Omental fat pad (tissue), 4 donors: ENCODE data around the gene ALS2. TPM values are rescaled to one million over a fixed set of nuclear protein-coding genes. Genes with fewer than 3 reads are reported as not detected.

Experiments used
- ATAC-seq: fragments of 150-250 bp; one replicate; pipeline ENCODE4 v1.9.1; 2016; ENCODE audit warnings: mild to moderate bottlenecking, moderate library complexity; ENCODE audit not compliant: low FRiP score
- DNase-seq: peaks from one replicate; pipeline ENCODE4 v3.0.0-alpha.2; 2019; ENCODE audit warnings: low spot score
- total RNA-seq, 4 donors: library from RNA; depleted of rRNA; stranded (reverse); fragments of >200 nt; gene quantifications; one replicate each; pipeline ENCODE4 v1.1.0, GENCODE V29; 2016
- TF ChIP-seq, protein P1 (sequence below), 3 donors: fragments of 450-650 bp; IDR thresholded peaks; one replicate each; pipeline ENCODE4 v1.5.1; 2016 to 2017; ENCODE audit warnings: antibody characterized with exemption in 3 of 3, mild to moderate bottlenecking in 3 of 3, moderate library complexity in 2 of 3

ALS2 gene
- total RNA-seq, 4 donors from 2014 or later, result 13.6 to 20.4 (median 17.9) TPM

DNA sequence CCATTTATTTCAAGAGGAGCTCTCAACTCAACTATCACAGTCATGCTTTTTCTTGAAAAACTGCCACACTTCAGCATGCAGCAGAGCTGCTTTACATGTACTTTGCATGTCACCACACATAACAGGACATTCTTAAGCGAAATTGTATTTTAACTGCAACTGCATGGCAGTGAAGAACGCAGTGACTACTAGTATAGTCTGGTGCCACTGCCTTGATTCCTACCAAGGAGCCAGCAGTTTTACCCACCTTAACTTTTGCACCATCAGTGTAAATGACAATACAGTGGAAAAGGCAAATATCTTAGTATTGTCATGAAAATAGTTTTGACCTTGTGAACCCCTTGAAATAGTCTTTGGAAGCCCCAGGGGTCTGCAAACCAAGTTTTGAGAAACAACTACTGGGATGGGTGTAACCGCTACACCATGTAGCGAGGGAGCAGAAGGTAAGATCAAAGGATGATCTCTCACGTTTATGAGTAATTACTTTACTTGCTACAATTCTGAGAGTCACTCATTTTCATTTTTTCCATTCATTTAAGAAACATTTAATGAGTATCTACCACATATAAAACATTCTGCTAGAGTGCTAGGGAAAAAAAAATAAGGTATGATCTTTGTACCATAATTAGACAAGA lies 50.0 kb downstream of the ALS2 start:
- no peak for DNase-seq
- TF ChIP-seq, protein P1, sequence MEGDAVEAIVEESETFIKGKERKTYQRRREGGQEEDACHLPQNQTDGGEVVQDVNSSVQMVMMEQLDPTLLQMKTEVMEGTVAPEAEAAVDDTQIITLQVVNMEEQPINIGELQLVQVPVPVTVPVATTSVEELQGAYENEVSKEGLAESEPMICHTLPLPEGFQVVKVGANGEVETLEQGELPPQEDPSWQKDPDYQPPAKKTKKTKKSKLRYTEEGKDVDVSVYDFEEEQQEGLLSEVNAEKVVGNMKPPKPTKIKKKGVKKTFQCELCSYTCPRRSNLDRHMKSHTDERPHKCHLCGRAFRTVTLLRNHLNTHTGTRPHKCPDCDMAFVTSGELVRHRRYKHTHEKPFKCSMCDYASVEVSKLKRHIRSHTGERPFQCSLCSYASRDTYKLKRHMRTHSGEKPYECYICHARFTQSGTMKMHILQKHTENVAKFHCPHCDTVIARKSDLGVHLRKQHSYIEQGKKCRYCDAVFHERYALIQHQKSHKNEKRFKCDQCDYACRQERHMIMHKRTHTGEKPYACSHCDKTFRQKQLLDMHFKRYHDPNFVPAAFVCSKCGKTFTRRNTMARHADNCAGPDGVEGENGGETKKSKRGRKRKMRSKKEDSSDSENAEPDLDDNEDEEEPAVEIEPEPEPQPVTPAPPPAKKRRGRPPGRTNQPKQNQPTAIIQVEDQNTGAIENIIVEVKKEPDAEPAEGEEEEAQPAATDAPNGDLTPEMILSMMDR (IDR thresholded peaks at IDR 0.05), result no peak
- ATAC-seq, result no peak

DNA sequence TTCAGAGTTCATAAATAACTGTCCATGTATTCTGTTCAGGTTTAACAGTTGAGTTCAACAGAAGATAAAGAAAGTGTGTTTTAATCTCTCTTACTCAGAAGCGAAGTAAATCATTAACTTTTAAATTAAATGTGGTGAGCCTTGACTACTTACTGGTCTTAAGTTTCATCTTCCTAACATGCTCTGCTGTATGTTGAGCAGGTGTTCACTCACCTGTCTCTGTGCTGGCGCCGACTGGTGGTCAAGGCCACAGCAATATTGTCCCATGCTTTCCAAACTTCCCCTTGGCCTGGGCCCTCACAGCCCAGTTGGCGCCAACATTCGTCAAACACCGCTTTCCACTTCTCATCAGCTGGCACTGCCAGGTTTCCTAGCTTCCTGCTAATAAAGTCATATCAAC lies 65.3 kb downstream of the ALS2 start:
- TF ChIP-seq, protein P1 (IDR thresholded peaks at IDR 0.05), result no peak
- ATAC-seq, result no peak

GRCh38 chr2:201712726-201713125 lies 68.0 kb downstream of the ALS2 start:
- TF ChIP-seq, protein P1 (IDR thresholded peaks at IDR 0.05), result no peak
- DNase-seq (no peak), ATAC-seq (no peak)

More for the DNA sequence above, 65.3 kb downstream of the ALS2 start:
- DNase-seq, result no peak

DNA sequence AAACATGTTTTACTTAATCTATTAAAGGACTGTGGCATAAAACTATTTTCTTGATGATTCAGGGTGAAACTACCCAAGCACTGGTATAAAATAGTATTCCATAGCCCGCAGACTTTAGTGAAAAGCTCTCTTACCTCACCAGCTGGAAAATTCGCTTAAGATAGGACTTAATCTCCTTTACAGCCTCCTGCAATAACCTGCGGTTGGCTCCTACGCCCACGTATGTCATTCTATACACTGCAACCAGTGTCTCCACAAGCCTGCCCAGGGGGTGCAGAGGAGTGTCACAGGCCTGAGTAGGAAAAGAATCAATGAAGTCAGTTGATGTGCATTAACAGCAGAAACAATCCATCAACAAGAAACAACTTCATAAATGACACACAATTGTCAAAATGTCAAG lies 71.0 kb downstream of the ALS2 start:
- no peak for DNase-seq
- TF ChIP-seq, protein P1 (IDR thresholded peaks at IDR 0.05), result no peak
- ATAC-seq, result no peak

DNA sequence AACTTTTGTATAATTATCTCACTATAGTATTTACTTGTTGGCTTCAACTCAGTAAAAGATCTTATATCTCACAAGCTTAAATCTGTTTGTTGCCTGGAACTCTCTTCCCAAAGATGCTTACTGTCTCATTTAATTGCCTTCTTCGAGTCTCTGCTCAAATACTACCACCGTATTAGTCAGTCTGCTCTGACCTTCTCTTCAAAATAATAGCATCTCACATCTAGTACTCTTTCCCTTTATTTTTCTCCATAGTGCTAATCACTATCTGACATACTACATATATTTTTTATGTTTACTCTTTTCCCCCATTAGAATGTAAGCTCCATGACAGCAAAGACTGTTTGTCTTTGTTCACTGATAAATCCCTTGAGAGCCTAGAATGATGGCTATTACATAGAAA lies 71.7 kb downstream of the ALS2 start:
- TF ChIP-seq, protein P1 (IDR thresholded peaks at IDR 0.05), result no peak
- ATAC-seq (no peak), DNase-seq (no peak)

GRCh38 chr2:201707753-201708152 lies 73.0 kb downstream of the ALS2 start:
- no peak for ATAC-seq
- TF ChIP-seq, protein P1 (IDR thresholded peaks at IDR 0.05), result no peak

DNA sequence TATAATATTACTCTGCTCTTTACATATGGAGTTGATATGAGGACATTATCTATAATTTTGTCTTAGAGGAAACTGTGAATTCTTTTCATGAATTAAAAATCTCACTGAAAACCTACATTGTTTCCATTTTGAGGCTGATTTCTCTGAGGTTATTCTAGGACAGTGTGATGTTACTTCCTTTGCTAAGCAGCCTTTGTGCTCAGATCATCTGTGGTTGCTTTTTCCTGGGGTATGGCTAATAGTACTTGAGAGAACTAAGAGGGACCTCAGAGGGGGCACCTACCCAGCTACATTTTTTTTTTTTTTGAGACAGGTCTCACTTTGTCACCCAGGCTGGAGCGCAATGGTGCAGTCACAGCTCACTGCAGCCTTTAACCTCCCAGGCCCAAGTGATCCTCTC lies 73.6 kb downstream of the ALS2 start:
- no peak for ATAC-seq
- TF ChIP-seq, protein P1 (IDR thresholded peaks at IDR 0.05), result no peak
- no peak for DNase-seq

More at GRCh38 chr2:201707753-201708152, 73.0 kb downstream of the ALS2 start:
- no peak for DNase-seq
